HL-60/S4 treated with retinoic acid at 250 ng/mL for 4 days and 3 days (cell line): ENCODE data around the gene SLC23A3.

Experiments used
- in situ Hi-C: fragments of 300-500 bp; cut with MboI; formaldehyde crosslinking; loops from 2 replicates; pipeline ENCODE4 v1.7.0; 2022; ENCODE audit warnings: low sequenced_read_pairs

SLC23A3 gene

DNA sequence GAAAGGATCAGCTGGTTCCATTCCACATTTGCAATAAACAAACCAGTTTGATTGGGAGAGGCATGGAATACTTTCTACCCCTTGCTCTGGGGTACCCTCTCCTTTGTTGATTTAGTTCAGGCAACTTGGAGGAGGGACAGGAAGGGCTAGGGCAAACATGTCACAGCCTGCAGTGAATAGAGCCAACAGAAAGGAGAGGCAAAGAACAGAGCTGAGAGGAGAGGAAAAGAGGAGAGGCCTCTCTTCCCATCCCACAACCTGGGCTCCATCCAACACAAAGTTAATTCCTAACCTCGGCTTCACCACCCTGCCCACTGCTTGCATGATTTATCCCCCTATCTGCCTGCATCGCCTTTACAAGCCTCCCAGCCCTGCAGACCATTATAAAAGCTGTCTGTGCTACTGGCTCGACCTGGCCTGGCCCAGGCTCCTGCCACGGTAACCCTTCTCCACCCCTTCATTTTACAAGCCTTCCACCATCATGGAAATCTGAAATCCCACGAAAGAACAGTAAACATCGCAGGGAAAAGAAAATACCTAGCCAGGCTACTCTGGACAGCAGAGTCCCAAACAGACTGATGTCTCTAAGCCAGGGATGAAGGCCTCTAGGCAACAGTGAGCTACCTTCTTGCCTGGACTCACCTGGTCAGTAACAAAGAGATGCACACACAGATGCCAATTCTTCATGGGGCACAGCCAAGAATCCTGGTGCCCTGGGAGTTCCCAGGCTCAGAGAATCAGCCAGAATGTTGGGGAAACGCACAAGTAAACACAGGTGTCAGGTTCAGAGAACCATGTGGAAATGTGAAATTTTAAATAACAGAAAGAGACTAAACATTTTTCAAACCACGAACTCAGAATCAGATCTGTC, 52.8 kb downstream of the SLC23A3 start:
- in situ Hi-C loops = loop anchor here (5.0 kb wide), 1 partner anchor 40 kb away; no protein-coding TSS in a partner anchor

GRCh38 chr2:219112651-219113338, 57.0 kb downstream of the SLC23A3 start:
- in situ Hi-C loops = no loop called here

- in situ Hi-C loops = no loop called here
These were observed 57.8 kb downstream of the SLC23A3 start for GRCh38 chr2:219112062-219112406.
